22Rv1 (cell line): Measurements from ENCODE around the gene SFXN2.

Experiments
- CTCF ChIP-seq: fragments of 450-650 bp; IDR thresholded peaks from 2 replicates; pipeline ENCODE4 v1.5.1; 2017; ENCODE audit warnings: mild to moderate bottlenecking
- ZFX ChIP-seq: fragments of 450-650 bp; IDR thresholded peaks from 2 replicates; pipeline ENCODE4 v1.6.1; 2017; ENCODE audit warnings: antibody characterized with exemption, borderline replicate concordance

- TF ChIP-seq CTCF = no peak
- no peak for TF ChIP-seq ZFX
These were observed 3.8 kb upstream of the SFXN2 start for GRCh38 chr10:102710609-102711008.
